ENCODE results near the gene GLIS1. TPM values are rescaled to one million over a fixed set of nuclear protein-coding genes. Genes with fewer than 3 reads are reported as not detected.

Gene GLIS1
- total and polyA plus RNA-seq, 2 donors = 0.05 to 0.59 TPM

GRCh38 chr1:53462769-53463501 is 276.0 kb downstream of the GLIS1 start:
- Histone ChIP-seq H3K4me3 (ENCODE audit: low read length in 2 of 2) (no peak overlapping the region), H3K27ac (ENCODE audit: low read depth in 1 of 2, low read length in 1 of 2) (no peak overlapping the region), H3K4me1 (ENCODE audit: control insufficient read depth in 2 of 2, insufficient read depth in 2 of 2, low read length in 2 of 2) (no peaks in the 10 kb centered on the region), H3K27me3 (ENCODE audit: control insufficient read depth in 2 of 2, insufficient read depth in 1 of 2, low read length in 1 of 2) (no peaks in the 10 kb centered on the region), H3K36me3 (ENCODE audit: control insufficient read depth in 2 of 2, insufficient read depth in 2 of 2, low read length in 1 of 2) (no peaks in the 10 kb centered on the region), H3K9me3 (ENCODE audit: control insufficient read depth in 2 of 2, insufficient read depth in 1 of 2, low read length in 1 of 2) (no peaks in the 10 kb centered on the region)
- DNase-seq (ENCODE audit: low read depth in 6 of 9, low spot score in 9 of 9) = no peak
- 89% methylated on average over 11 of the region's 11 CpGs for WGBS

- no peak for DNase-seq (ENCODE audit: low read depth in 6 of 9, low spot score in 9 of 9)
- no peaks in the 10 kb centered on the region for H3K36me3 ChIP-seq (ENCODE audit: control insufficient read depth in 2 of 2, insufficient read depth in 2 of 2, low read length in 1 of 2)
- H3K4me3 ChIP-seq (ENCODE audit: low read length in 2 of 2) = no peak overlapping the region
- H3K9me3 ChIP-seq (ENCODE audit: control insufficient read depth in 2 of 2, insufficient read depth in 1 of 2, low read length in 1 of 2) = no peaks in the 10 kb centered on the region
- no peaks in the 10 kb centered on the region for H3K27me3 ChIP-seq (ENCODE audit: control insufficient read depth in 2 of 2, insufficient read depth in 1 of 2, low read length in 1 of 2)
- H3K4me1 ChIP-seq (ENCODE audit: control insufficient read depth in 2 of 2, insufficient read depth in 2 of 2, low read length in 2 of 2) = no peaks in the 10 kb centered on the region
- H3K27ac ChIP-seq (ENCODE audit: low read depth in 1 of 2, low read length in 1 of 2) = no peak overlapping the region
- 97% methylated on average over 6 of the region's 6 CpGs for WGBS
Observed at GRCh38 chr1:53462193-53462592, 276.8 kb downstream of the GLIS1 start.

GRCh38 chr1:53461323-53462044 is 277.5 kb downstream of the GLIS1 start:
- H3K27me3 ChIP-seq (ENCODE audit: control insufficient read depth in 2 of 2, insufficient read depth in 1 of 2, low read length in 1 of 2) = no peaks in the 10 kb centered on the region
- H3K4me1 ChIP-seq (ENCODE audit: control insufficient read depth in 2 of 2, insufficient read depth in 2 of 2, low read length in 2 of 2) = no peaks in the 10 kb centered on the region
- DNase-seq (ENCODE audit: low read depth in 6 of 9, low spot score in 9 of 9) = no peak
- no peaks in the 10 kb centered on the region for H3K36me3 ChIP-seq (ENCODE audit: control insufficient read depth in 2 of 2, insufficient read depth in 2 of 2, low read length in 1 of 2)
- 97% methylated on average over 25 of the region's 25 CpGs for WGBS
- H3K9me3 ChIP-seq (ENCODE audit: control insufficient read depth in 2 of 2, insufficient read depth in 1 of 2, low read length in 1 of 2) = no peaks in the 10 kb centered on the region
- no peak overlapping the region for H3K4me3 ChIP-seq (ENCODE audit: low read length in 2 of 2)
- H3K27ac ChIP-seq (ENCODE audit: low read depth in 1 of 2, low read length in 1 of 2) = no peak overlapping the region

GRCh38 chr1:53460666-53461322 is 278.2 kb downstream of the GLIS1 start:
- no peaks in the 10 kb centered on the region for H3K27me3 ChIP-seq (ENCODE audit: control insufficient read depth in 2 of 2, insufficient read depth in 1 of 2, low read length in 1 of 2)
- 96% methylated on average over 29 of the region's 29 CpGs for WGBS
- H3K4me3 ChIP-seq (ENCODE audit: low read length in 2 of 2) = no peak overlapping the region
- no peak overlapping the region for H3K27ac ChIP-seq (ENCODE audit: low read depth in 1 of 2, low read length in 1 of 2)
- H3K9me3 ChIP-seq (ENCODE audit: control insufficient read depth in 2 of 2, insufficient read depth in 1 of 2, low read length in 1 of 2) = no peaks in the 10 kb centered on the region
- H3K36me3 ChIP-seq (ENCODE audit: control insufficient read depth in 2 of 2, insufficient read depth in 2 of 2, low read length in 1 of 2) = no peaks in the 10 kb centered on the region
- DNase-seq (ENCODE audit: low read depth in 6 of 9, low spot score in 9 of 9) = no peak
- H3K4me1 ChIP-seq (ENCODE audit: control insufficient read depth in 2 of 2, insufficient read depth in 2 of 2, low read length in 2 of 2) = no peaks in the 10 kb centered on the region

- no peaks in the 10 kb centered on the region for H3K9me3 ChIP-seq (ENCODE audit: control insufficient read depth in 2 of 2, insufficient read depth in 1 of 2, low read length in 1 of 2)
- H3K27me3 ChIP-seq (ENCODE audit: control insufficient read depth in 2 of 2, insufficient read depth in 1 of 2, low read length in 1 of 2) = no peaks in the 10 kb centered on the region
- no peaks in the 10 kb centered on the region for H3K4me1 ChIP-seq (ENCODE audit: control insufficient read depth in 2 of 2, insufficient read depth in 2 of 2, low read length in 2 of 2)
- 97% methylated on average over 25 of the region's 25 CpGs for WGBS
- H3K27ac ChIP-seq (ENCODE audit: low read depth in 1 of 2, low read length in 1 of 2) = no peak overlapping the region
- H3K4me3 ChIP-seq (ENCODE audit: low read length in 2 of 2) = no peak overlapping the region
- DNase-seq (ENCODE audit: low read depth in 6 of 9, low spot score in 9 of 9) = no peak
- no peaks in the 10 kb centered on the region for H3K36me3 ChIP-seq (ENCODE audit: control insufficient read depth in 2 of 2, insufficient read depth in 2 of 2, low read length in 1 of 2)
Observed at GRCh38 chr1:53460211-53460634, 278.7 kb downstream of the GLIS1 start.

- Histone ChIP-seq H3K27me3 (ENCODE audit: control insufficient read depth in 2 of 2, insufficient read depth in 1 of 2, low read length in 1 of 2) (no peaks in the 10 kb centered on the region), H3K4me3 (ENCODE audit: low read length in 2 of 2) (no peak within 1 kb of the TSS), H3K36me3 (ENCODE audit: control insufficient read depth in 2 of 2, insufficient read depth in 2 of 2, low read length in 1 of 2) (no peaks in the 10 kb centered on the region), H3K27ac (ENCODE audit: low read depth in 1 of 2, low read length in 1 of 2) (no peak within 1 kb of the TSS), H3K4me1 (ENCODE audit: control insufficient read depth in 2 of 2, insufficient read depth in 2 of 2, low read length in 2 of 2) (no peaks in the 10 kb centered on the region), H3K9me3 (ENCODE audit: control insufficient read depth in 2 of 2, insufficient read depth in 1 of 2, low read length in 1 of 2) (no peaks in the 10 kb centered on the region)
- WGBS = 97% methylated on average over 82 of the region's 82 CpGs
- no peak for DNase-seq (ENCODE audit: low read depth in 6 of 9, low spot score in 9 of 9)
Observed at GRCh38 chr1:53459321-53460175, 279.4 kb downstream of the GLIS1 start, which contains the start of gene DMRTB1. TSS of gene DMRTB1 (plus strand) at chr1:53459399. CDS start at chr1:53459454, 55 bp downstream.

- no peak for DNase-seq (ENCODE audit: low read depth in 6 of 9, low spot score in 9 of 9)
- Histone ChIP-seq H3K4me3 (ENCODE audit: low read length in 2 of 2) (no peak overlapping the region), H3K4me1 (ENCODE audit: control insufficient read depth in 2 of 2, insufficient read depth in 2 of 2, low read length in 2 of 2) (no peaks in the 10 kb centered on the region), H3K9me3 (ENCODE audit: control insufficient read depth in 2 of 2, insufficient read depth in 1 of 2, low read length in 1 of 2) (no peaks in the 10 kb centered on the region), H3K27me3 (ENCODE audit: control insufficient read depth in 2 of 2, insufficient read depth in 1 of 2, low read length in 1 of 2) (no peaks in the 10 kb centered on the region), H3K36me3 (ENCODE audit: control insufficient read depth in 2 of 2, insufficient read depth in 2 of 2, low read length in 1 of 2) (no peaks in the 10 kb centered on the region), H3K27ac (ENCODE audit: low read depth in 1 of 2, low read length in 1 of 2) (no peak overlapping the region)
- 94% methylated on average over 3 of the region's 3 CpGs for WGBS
Observed at GRCh38 chr1:53458634-53459033, 280.3 kb downstream of the GLIS1 start.
